ENCODE data around the gene BRAP. TPM values are rescaled to one million over a fixed set of nuclear protein-coding genes. Genes with fewer than 3 reads are reported as not detected.

Gene BRAP
- polyA plus RNA-seq, 1 donor from 2014 or later, result 23.4 TPM

GRCh38 chr12:111715279-111715678 is 29.5 kb upstream of the BRAP start:
- no peaks in the 10 kb centered on the region for H3F3A ChIP-seq (ENCODE audit: insufficient read depth, low read length, poor library complexity, severe bottlenecking)
- no peak for TF ChIP-seq POLR2AphosphoS5 (IDR thresholded peaks at IDR 0.05)
- no peak for TF ChIP-seq RAD21 (conservative IDR thresholded peaks at IDR 0.05)
- no peaks in the 10 kb centered on the region for H3K9me2 ChIP-seq (ENCODE audit: insufficient read depth, low read length)
- no peak overlapping the region for H3K4me3 ChIP-seq (ENCODE audit: low read length)
- H4K20me1 ChIP-seq (ENCODE audit: insufficient read depth), result no peaks in the 10 kb centered on the region
- no peak overlapping the region for H3K4me2 ChIP-seq (ENCODE audit: low read length)
- no peak overlapping the region for H3K27ac ChIP-seq (ENCODE audit: low read length)
- no peaks in the 10 kb centered on the region for H3K79me2 ChIP-seq (replicated peaks; ENCODE audit: insufficient read depth, low read length)
- no peak overlapping the region for H2AFZ ChIP-seq (ENCODE audit: low read depth, low read length)
- no peaks in the 10 kb centered on the region for H3K27me3 ChIP-seq (ENCODE audit: insufficient read depth, low read depth, low read length)
- no peaks in the 10 kb centered on the region for H3K9me3 ChIP-seq (ENCODE audit: low read length)
- no peaks in the 10 kb centered on the region for H3K36me3 ChIP-seq (ENCODE audit: insufficient read depth, low read length)
- no peak overlapping the region for H3K9ac ChIP-seq (ENCODE audit: low read length)

- H3K4me2 ChIP-seq (ENCODE audit: low read length), result no peak overlapping the region
- no peak overlapping the region for H3K9ac ChIP-seq (ENCODE audit: low read length)
- no peaks in the 10 kb centered on the region for H3K9me2 ChIP-seq (ENCODE audit: insufficient read depth, low read length)
- H3F3A ChIP-seq (ENCODE audit: insufficient read depth, low read length, poor library complexity, severe bottlenecking), result no peaks in the 10 kb centered on the region
- H3K9me3 ChIP-seq (ENCODE audit: low read length), result no peaks in the 10 kb centered on the region
- H3K4me3 ChIP-seq (ENCODE audit: low read length), result no peak overlapping the region
- no peaks in the 10 kb centered on the region for H3K79me2 ChIP-seq (replicated peaks; ENCODE audit: insufficient read depth, low read length)
- no peaks in the 10 kb centered on the region for H4K20me1 ChIP-seq (ENCODE audit: insufficient read depth)
- TF ChIP-seq TAF1 (IDR thresholded peaks at IDR 0.05; ENCODE audit: low read depth) (no peak), RAD21 (conservative IDR thresholded peaks at IDR 0.05) (no peak), EZH2 (IDR thresholded peaks at IDR 0.05; ENCODE audit: borderline replicate concordance, insufficient read depth, low read length, poor library complexity, severe bottlenecking) (no peak), REST (IDR thresholded peaks at IDR 0.05; ENCODE audit: borderline replicate concordance) (no peak), CTCF (IDR thresholded peaks at IDR 0.05; ENCODE audit: poor library complexity, severe bottlenecking) (no peak), POLR2AphosphoS5 (IDR thresholded peaks at IDR 0.05) (no peak), EP300 (conservative IDR thresholded peaks at IDR 0.05; ENCODE audit: poor library complexity, severe bottlenecking) (no peak), SMC3 (conservative IDR thresholded peaks at IDR 0.05; ENCODE audit: poor library complexity) (no peak), MXI1 (conservative IDR thresholded peaks at IDR 0.05; ENCODE audit: poor library complexity, severe bottlenecking) (no peak)
- H2AFZ ChIP-seq (ENCODE audit: low read depth, low read length), result no peak overlapping the region
- no peak overlapping the region for H3K27ac ChIP-seq (ENCODE audit: low read length)
- no peaks in the 10 kb centered on the region for H3K27me3 ChIP-seq (ENCODE audit: insufficient read depth, low read depth, low read length)
- H3K36me3 ChIP-seq (ENCODE audit: insufficient read depth, low read length), result no peaks in the 10 kb centered on the region
These were observed 20.4 kb upstream of the BRAP start for GRCh38 chr12:111706145-111706544.

- Histone ChIP-seq H3K36me3 (ENCODE audit: insufficient read depth, low read length) (no peaks in the 10 kb centered on the region), H4K20me1 (ENCODE audit: insufficient read depth) (no peaks in the 10 kb centered on the region), H2AFZ (ENCODE audit: low read depth, low read length) (no peak overlapping the region), H3K9ac (ENCODE audit: low read length) (no peak overlapping the region), H3K27ac (ENCODE audit: low read length) (no peak overlapping the region), H3K4me3 (ENCODE audit: low read length) (no peak overlapping the region), H3K79me2 (replicated peaks; ENCODE audit: insufficient read depth, low read length) (no peaks in the 10 kb centered on the region), H3K27me3 (ENCODE audit: insufficient read depth, low read depth, low read length) (no peaks in the 10 kb centered on the region), H3K9me3 (ENCODE audit: low read length) (no peaks in the 10 kb centered on the region), H3K4me2 (ENCODE audit: low read length) (no peak overlapping the region), H3F3A (ENCODE audit: insufficient read depth, low read length, poor library complexity, severe bottlenecking) (no peaks in the 10 kb centered on the region), H3K9me2 (ENCODE audit: insufficient read depth, low read length) (no peaks in the 10 kb centered on the region)
- TF ChIP-seq CTCF (IDR thresholded peaks at IDR 0.05; ENCODE audit: poor library complexity, severe bottlenecking), result no peak
- no peak for TF ChIP-seq POLR2AphosphoS5 (IDR thresholded peaks at IDR 0.05)
- TF ChIP-seq REST (IDR thresholded peaks at IDR 0.05; ENCODE audit: borderline replicate concordance), result no peak
- no peak for TF ChIP-seq TAF1 (IDR thresholded peaks at IDR 0.05; ENCODE audit: low read depth)
- no peak for TF ChIP-seq MXI1 (conservative IDR thresholded peaks at IDR 0.05; ENCODE audit: poor library complexity, severe bottlenecking)
- TF ChIP-seq EZH2 (IDR thresholded peaks at IDR 0.05; ENCODE audit: borderline replicate concordance, insufficient read depth, low read length, poor library complexity, severe bottlenecking), result no peak
- TF ChIP-seq RAD21 (conservative IDR thresholded peaks at IDR 0.05), result no peak
- no peak for TF ChIP-seq SMC3 (conservative IDR thresholded peaks at IDR 0.05; ENCODE audit: poor library complexity)
- no peak for TF ChIP-seq EP300 (conservative IDR thresholded peaks at IDR 0.05; ENCODE audit: poor library complexity, severe bottlenecking)
These were observed 19.9 kb upstream of the BRAP start for GRCh38 chr12:111705672-111706071.

Data from neural cell (in vitro differentiated cells).